Esophagus squamous epithelium (tissue), 5 donors: ENCODE measurements around the gene RCVRN. TPM values are rescaled to one million over a fixed set of nuclear protein-coding genes. Genes with fewer than 3 reads are reported as not detected.

ENCODE experiments used
- DNase-seq: peaks from one replicate; lab custom pipeline; 2025; lab: John Stamatoyannopoulos, UW
- H3K27ac ChIP-seq, 4 donors: fragments of 200-600 bp; sonication (generic); one replicate each; pipeline ENCODE4 v1.5.1; 2016 to 2019; ENCODE audit warnings: mild to moderate bottlenecking in 1 of 4
- H3K27me3 ChIP-seq, 4 donors: fragments of 200-600 bp; sonication (generic); 1 replicate in 3 of 4; 2 replicates in 1 of 4; pipeline versions ENCODE4 v1.5.1 to v1.6.0; 2017 to 2021; ENCODE audit warnings: antibody characterized with exemption in 1 of 4
- H3K36me3 ChIP-seq, 3 donors: fragments of 200-600 bp; sonication (generic); one replicate each; pipeline ENCODE4 v1.5.1; 2016 to 2019
- H3K4me1 ChIP-seq, 3 donors: fragments of 200-600 bp; sonication (generic); one replicate each; pipeline ENCODE4 v1.5.1; 2017 to 2019
- H3K4me3 ChIP-seq, 4 donors: fragments of 200-600 bp; sonication (generic); 1 replicate in 3 of 4; 2 replicates in 1 of 4; pipeline ENCODE4 v1.5.1; 2016 to 2019; ENCODE audit warnings: mild to moderate bottlenecking in 2 of 4, moderate library complexity in 1 of 4
- H3K9me3 ChIP-seq, 3 donors: fragments of 200-600 bp; sonication (generic); one replicate each; pipeline ENCODE4 v1.5.1; 2016 to 2019
- POLR2A ChIP-seq, 4 donors: fragments of 450-650 bp; IDR thresholded peaks; one replicate each; pipeline ENCODE4 v1.6.1; 2017; ENCODE audit warnings: antibody characterized with exemption in 4 of 4, mild to moderate bottlenecking in 4 of 4, moderate library complexity in 3 of 4
- WGBS, 2 donors: methylation state at CpG; one replicate each; pipeline ENCODE4 v1.1.5; 2018; 5-methylcytosine and 5-hydroxymethylcytosine counted together
- intact Hi-C: fragments of 100-400 bp; cut with DNase I; formaldehyde crosslinking; loops from one replicate; pipeline ENCODE4 v1.15.0; 2022
- total RNA-seq, 4 donors: library from RNA; depleted of rRNA; stranded (reverse); fragments of >200 nt; gene quantifications; one replicate each; pipeline ENCODE4 v1.1.0, GENCODE V29; 2016
- TF ChIP-seq, protein P1 (sequence below), 6 experiments: fragments of 450-650 bp in 4 of 6; fragments of 200-600 bp in 2 of 6; sonication (generic) in 2 of 6; IDR thresholded peaks; one replicate each; pipeline ENCODE4 v1.5.1; 2016 to 2019; ENCODE audit warnings: antibody characterized with exemption in 6 of 6, mild to moderate bottlenecking in 4 of 6, moderate library complexity in 4 of 6
- donor health status: DM: yes; HTN: yes; CAD: no.

RCVRN gene
- total RNA-seq, 4 donors from 2014 or later, result not detected

DNA sequence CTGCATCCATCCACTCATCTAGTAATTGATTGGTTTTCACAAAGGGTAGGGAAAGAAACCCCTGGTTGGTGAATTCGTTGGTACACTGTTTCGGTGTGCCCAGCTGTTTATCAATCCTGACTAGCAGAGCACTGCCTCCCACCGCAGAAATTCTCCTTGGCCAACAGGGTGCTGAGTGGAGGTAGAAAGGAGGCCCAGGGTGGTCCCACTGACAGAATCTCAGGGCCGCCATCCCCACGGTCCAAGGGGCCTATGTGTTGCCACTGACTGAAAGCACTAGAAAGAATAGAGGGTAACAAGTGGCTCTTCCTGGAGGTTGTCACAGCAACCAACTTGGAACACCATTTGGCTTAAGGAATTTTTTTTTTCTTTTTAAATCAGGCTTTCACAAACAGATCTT lies 8.4 kb upstream of the RCVRN start:
- no peak overlapping the region for H3K4me3 ChIP-seq
- intact Hi-C loops, result no loop called here
- TF ChIP-seq, protein P1, sequence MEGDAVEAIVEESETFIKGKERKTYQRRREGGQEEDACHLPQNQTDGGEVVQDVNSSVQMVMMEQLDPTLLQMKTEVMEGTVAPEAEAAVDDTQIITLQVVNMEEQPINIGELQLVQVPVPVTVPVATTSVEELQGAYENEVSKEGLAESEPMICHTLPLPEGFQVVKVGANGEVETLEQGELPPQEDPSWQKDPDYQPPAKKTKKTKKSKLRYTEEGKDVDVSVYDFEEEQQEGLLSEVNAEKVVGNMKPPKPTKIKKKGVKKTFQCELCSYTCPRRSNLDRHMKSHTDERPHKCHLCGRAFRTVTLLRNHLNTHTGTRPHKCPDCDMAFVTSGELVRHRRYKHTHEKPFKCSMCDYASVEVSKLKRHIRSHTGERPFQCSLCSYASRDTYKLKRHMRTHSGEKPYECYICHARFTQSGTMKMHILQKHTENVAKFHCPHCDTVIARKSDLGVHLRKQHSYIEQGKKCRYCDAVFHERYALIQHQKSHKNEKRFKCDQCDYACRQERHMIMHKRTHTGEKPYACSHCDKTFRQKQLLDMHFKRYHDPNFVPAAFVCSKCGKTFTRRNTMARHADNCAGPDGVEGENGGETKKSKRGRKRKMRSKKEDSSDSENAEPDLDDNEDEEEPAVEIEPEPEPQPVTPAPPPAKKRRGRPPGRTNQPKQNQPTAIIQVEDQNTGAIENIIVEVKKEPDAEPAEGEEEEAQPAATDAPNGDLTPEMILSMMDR (IDR thresholded peaks at IDR 0.05), result no peak
- TF ChIP-seq POLR2A (IDR thresholded peaks at IDR 0.05), result no peak
- H3K27ac ChIP-seq, result no peak overlapping the region
- WGBS, 2 donors, result 71 to 82% methylated on average over 5 of the region's 5 CpGs
- H3K4me1 ChIP-seq, result no peaks in the 10 kb centered on the region
- H3K36me3 ChIP-seq, result peaks cover 0 to 36% (median 6%) of the 10 kb centered on the region in 3 donors
- DNase-seq, result no peak
- no peaks in the 10 kb centered on the region for H3K27me3 ChIP-seq
- H3K9me3 ChIP-seq, result no peaks in the 10 kb centered on the region

DNA sequence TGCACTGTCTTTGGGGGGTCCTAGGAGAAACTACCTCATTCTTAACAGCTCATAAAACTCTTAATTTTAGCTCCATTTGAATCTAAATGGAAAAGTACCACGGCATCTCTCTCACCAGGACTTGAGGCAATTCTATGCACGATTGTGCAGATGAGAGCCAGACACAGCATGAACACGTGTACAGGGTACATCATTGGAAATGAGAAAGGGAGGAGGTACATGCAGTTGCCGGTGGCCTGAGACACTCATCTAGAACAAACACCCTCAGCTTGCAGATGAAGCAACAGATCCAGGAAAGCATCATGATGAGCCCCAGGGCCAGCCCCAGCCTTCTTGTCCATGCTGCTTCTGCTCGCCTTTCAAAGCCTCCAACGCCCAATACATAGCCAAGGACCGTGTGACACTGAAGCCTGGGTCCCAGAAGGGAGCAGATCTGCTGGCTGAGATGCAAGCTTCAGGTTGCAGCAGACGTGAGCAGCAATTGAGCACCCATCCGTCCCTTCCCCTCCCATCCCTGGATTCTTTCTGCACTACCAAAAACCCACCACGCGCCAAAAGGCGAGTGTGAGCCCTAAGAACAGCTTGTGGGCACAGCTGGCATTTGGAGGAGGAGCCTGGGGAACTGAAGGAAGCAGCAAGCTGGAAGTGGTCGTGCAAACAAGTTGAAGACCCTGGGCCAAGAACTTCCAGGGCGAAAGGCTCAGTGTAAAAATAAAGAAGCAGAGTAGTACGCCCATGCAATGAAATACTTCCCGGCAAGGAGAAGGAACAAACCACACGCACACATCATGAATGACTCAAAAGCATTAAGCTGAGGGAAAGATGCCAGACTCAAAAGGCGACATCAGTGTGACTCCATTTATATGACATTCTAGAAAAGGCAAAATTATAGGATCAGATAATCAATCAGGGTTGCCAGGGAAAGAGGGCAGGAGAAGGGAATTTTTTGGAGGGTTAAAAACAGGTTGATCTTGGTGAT lies 7.3 kb upstream of the RCVRN start:
- H3K4me3 ChIP-seq, result no peak overlapping the region
- no peak for DNase-seq

DNA sequence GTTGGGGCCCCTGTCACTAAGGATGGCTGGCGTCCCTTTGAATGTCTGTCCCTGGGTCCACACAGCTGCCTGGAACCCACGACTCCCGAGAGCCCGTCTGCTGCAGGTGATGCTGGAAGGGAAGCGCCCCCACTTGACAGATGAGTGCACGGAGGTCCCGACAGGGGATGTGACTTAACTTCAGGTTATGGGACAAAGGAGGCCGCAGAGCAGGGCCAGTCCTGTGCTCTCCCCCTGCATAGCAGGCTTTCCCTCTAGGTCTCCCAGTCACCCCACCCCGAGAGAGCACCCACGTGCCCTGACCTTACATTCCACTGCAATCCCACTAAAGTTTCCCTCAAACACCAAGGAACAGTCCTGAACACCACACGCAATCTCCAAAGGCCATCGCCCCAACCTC lies 6.0 kb upstream of the RCVRN start:
- no peak for DNase-seq
- WGBS, 2 donors, result 68 to 80% methylated on average over 6 to 7 of the region's 12 CpGs
- intact Hi-C loops, result no loop called here
- Histone ChIP-seq H3K4me1 (peaks cover 0 to 6% (median 0%) of the 10 kb centered on the region in 3 donors), H3K4me3 (no peak overlapping the region), H3K27ac (no peak overlapping the region), H3K27me3 (no peaks in the 10 kb centered on the region), H3K36me3 (peaks cover 0 to 12% (median 0%) of the 10 kb centered on the region in 3 donors), H3K9me3 (no peaks in the 10 kb centered on the region)
- TF ChIP-seq, protein P1 (IDR thresholded peaks at IDR 0.05), result no peak
- no peak for TF ChIP-seq POLR2A (IDR thresholded peaks at IDR 0.05)

More for the DNA sequence above, 7.3 kb upstream of the RCVRN start:
- H3K27me3 ChIP-seq, result no peaks in the 10 kb centered on the region
- no peak for TF ChIP-seq POLR2A (IDR thresholded peaks at IDR 0.05)
- TF ChIP-seq, protein P1 (IDR thresholded peaks at IDR 0.05), result no peak
- no peak overlapping the region for H3K27ac ChIP-seq
- WGBS, 2 donors, result 66 to 74% methylated on average over 16 to 18 of the region's 18 CpGs
- peaks cover 0 to 6% (median 0%) of the 10 kb centered on the region in 3 donors for H3K4me1 ChIP-seq
- intact Hi-C loops, result no loop called here
- no peaks in the 10 kb centered on the region for H3K9me3 ChIP-seq
- H3K36me3 ChIP-seq, result peaks cover 0 to 25% (median 6%) of the 10 kb centered on the region in 3 donors

DNA sequence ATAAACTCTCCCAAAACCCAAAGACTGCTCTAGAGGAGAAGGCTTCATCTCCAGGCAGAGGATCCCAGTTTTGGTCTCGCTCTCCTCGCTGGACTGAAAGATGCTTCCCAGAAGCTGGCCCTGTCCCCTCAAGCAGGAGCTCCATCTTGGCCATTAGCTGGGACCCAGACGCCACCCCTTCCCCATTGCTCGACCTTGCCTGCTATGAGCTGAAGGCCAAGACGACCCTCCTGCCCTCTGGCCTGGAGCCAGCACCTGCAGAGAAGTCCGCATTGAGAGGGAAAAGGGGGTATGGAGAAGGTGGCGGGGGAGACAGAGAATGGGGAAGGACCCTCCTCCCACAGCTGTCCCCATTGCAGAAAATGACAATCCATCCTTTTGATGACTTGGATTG lies 3.6 kb upstream of the RCVRN start:
- no peak overlapping the region for H3K27ac ChIP-seq
- 36 to 48% methylated on average over 5 to 7 of the region's 7 CpGs for WGBS, 2 donors
- TF ChIP-seq, protein P1 (IDR thresholded peaks at IDR 0.05), result no peak
- TF ChIP-seq POLR2A (IDR thresholded peaks at IDR 0.05), result no peak
- H3K4me1 ChIP-seq, result peaks cover 0 to 6% (median 0%) of the 10 kb centered on the region in 3 donors
- no peak for DNase-seq
- no peaks in the 10 kb centered on the region for H3K36me3 ChIP-seq
- no peaks in the 10 kb centered on the region for H3K9me3 ChIP-seq
- intact Hi-C loops, result no loop called here
- H3K4me3 ChIP-seq, result no peak overlapping the region
- H3K27me3 ChIP-seq, result no peaks in the 10 kb centered on the region
